Stimulated activated CD4-positive, alpha-beta T cell treated with anti-CD3 and anti-CD28 coated beads, Interleukin-12 subunit alpha, Interleukin-12 subunit beta, amount 100 ng/mL, for 4 hours (primary cell): ENCODE data around the gene FBXO36.

Experiments
- DNase-seq: peaks from one replicate; pipeline ENCODE4 v3.0.0-alpha.2; 2020

FBXO36 gene

DNA sequence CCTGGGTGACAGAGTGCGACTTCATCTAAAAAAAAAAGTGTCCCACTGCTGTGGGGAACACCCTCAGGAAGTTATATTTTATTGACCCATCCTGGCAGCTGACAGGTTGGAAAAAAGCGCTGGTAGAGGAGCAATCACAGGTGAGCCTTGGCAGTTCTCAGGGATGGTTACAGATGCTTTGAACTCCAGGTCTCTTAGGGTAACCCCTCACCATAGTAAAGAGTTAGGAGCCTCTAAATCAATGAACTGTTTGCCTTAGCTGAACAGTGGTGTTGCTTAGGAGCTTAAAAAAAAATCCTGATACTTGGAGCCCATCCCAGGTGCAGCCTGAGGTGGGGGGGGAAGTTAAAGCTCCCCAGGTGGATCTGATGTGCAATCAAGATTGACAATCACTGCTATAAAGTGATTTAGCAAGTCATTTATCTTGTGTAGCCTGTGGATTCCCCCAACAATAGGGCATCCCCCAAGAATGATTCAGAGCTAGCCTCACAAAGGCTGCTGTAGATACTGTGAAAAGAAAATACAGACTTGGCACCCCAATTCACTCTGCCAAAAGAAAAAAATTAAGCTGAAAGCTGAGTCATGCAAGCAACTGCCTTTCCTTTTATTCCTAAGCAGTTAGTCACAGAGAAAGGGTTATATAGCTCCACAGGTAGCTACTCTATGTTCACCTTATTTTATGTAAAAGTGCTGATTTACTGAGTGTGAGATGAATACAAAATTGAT is 131.6 kb downstream of the FBXO36 start:
- DNase-seq = no peak

DNA sequence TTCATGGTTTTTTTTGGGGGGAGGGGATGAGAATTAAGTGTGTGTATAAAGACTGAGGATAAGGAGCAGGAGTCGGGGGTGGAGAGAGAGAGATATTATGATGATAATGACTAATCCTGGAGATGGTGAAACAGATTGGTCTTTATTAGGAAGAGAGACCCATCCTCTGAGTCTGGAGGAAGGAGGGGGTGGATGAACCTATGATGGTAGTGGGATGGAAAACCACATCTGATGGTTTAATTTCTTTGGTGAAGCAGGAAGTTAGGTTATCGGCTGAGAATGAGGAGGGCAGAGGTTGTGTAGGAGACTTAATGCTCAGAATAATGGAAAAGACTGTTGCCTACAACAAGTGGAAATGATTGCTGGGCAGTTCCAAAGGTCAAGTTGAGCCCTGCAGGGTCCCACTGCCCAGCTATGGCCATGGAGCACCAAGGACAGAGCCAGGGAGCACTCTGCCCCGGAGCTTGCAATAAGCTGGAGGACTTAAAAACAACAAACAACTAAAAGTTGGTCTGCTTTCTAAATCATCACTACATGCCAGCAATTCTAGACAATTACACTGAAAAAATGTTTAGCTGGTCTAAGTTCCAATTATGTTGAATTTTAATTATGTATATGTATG is 138.5 kb downstream of the FBXO36 start:
- no peak for DNase-seq
